ENCODE data around the gene RASGRF2.

DNA sequence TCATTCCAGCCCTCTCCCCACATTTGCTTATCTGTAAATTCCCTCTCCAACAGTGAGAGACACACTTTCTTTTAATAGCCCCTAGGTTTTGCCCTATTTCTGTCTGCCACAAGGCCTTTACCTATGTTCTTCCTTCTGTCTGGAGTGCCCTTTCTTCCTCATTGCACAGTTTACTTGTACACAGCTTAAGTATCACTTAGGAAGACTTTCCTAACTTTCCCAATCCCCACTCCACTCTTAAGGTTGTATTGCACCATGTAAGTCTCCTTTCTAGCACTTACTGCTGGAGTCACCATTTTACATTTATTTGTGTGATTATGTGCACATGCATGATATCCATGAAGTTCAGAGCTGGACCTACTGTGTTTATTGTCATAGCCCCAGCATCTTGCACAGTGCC is 262.1 kb downstream of the RASGRF2 start:
- TF ChIP-seq, protein P1, sequence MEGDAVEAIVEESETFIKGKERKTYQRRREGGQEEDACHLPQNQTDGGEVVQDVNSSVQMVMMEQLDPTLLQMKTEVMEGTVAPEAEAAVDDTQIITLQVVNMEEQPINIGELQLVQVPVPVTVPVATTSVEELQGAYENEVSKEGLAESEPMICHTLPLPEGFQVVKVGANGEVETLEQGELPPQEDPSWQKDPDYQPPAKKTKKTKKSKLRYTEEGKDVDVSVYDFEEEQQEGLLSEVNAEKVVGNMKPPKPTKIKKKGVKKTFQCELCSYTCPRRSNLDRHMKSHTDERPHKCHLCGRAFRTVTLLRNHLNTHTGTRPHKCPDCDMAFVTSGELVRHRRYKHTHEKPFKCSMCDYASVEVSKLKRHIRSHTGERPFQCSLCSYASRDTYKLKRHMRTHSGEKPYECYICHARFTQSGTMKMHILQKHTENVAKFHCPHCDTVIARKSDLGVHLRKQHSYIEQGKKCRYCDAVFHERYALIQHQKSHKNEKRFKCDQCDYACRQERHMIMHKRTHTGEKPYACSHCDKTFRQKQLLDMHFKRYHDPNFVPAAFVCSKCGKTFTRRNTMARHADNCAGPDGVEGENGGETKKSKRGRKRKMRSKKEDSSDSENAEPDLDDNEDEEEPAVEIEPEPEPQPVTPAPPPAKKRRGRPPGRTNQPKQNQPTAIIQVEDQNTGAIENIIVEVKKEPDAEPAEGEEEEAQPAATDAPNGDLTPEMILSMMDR (IDR thresholded peaks at IDR 0.05) = no peak
- no peak for TF ChIP-seq EP300 (IDR thresholded peaks at IDR 0.05)
